Neural progenitor cell (in vitro differentiated cells): Measurements from ENCODE around the gene SKIL. TPM values are rescaled to one million over a fixed set of nuclear protein-coding genes. Genes with fewer than 3 reads are reported as not detected.

Source experiments
- DNase-seq: peaks from one replicate; pipeline ENCODE4 v3.0.0-alpha.2; 2016; ENCODE audit warnings: low spot score
- H2AFZ ChIP-seq: fragments of 200-600 bp; sonication (generic); replicated peaks from 2 replicates; pipeline ENCODE4 v1.6.1; 2016; ENCODE audit warnings: antibody characterized with exemption
- H3F3A ChIP-seq: fragments of 200-600 bp; sonication (generic); 2 replicates; pipeline ENCODE4 v1.6.1; 2016; ENCODE audit warnings: antibody characterized with exemption, low read depth
- H3K27ac ChIP-seq: fragments of 200-600 bp; sonication (generic); 2 replicates; pipeline ENCODE4 v1.5.1; 2016; ENCODE audit warnings: mild to moderate bottlenecking
- H3K27me3 ChIP-seq: fragments of 200-600 bp; sonication (generic); 2 replicates; pipeline ENCODE4 v1.6.1; 2016; ENCODE audit warnings: mild to moderate bottlenecking, moderate library complexity
- H3K36me3 ChIP-seq: fragments of 200-600 bp; sonication (generic); 2 replicates; pipeline ENCODE4 v1.5.1; 2016
- H3K4me1 ChIP-seq: fragments of 200-600 bp; sonication (generic); 2 replicates; pipeline ENCODE4 v1.6.1; 2016; ENCODE audit warnings: mixed run types
- H3K4me2 ChIP-seq: fragments of 200-600 bp; sonication (generic); 2 replicates; pipeline ENCODE4 v1.6.1; 2016
- H3K4me3 ChIP-seq: fragments of 200-600 bp; sonication (generic); 2 replicates; pipeline ENCODE4 v1.5.1; 2016
- H3K79me2 ChIP-seq: fragments of 200-600 bp; sonication (generic); 2 replicates; pipeline ENCODE4 v1.6.1; 2016; ENCODE audit warnings: low read depth
- H3K9ac ChIP-seq: fragments of 200-600 bp; sonication (generic); 2 replicates; pipeline ENCODE4 v1.6.1; 2016
- H3K9me3 ChIP-seq: fragments of 200-600 bp; sonication (generic); 2 replicates; pipeline ENCODE4 v1.5.1; 2016; ENCODE audit warnings: low read depth
- H4K20me1 ChIP-seq: fragments of 200-600 bp; sonication (generic); 2 replicates; pipeline ENCODE4 v1.6.1; 2016; ENCODE audit warnings: low read depth
- H3K27ac Mint-ChIP-seq: 3 replicates; pipeline ENCODE4 v1.8.0; 2021; ENCODE audit warnings: mixed read lengths
- H3K27me3 Mint-ChIP-seq: 2 replicates; pipeline ENCODE4 v1.8.0; 2022; ENCODE audit warnings: low read depth, mild to moderate bottlenecking, inconsistent platforms, moderate library complexity, mixed read lengths; ENCODE audit not compliant: insufficient read depth
- H3K36me3 Mint-ChIP-seq: 3 replicates; pipeline ENCODE4 v1.8.0; 2021; ENCODE audit warnings: mixed read lengths
- H3K4me1 Mint-ChIP-seq: 3 replicates; pipeline ENCODE4 v1.8.0; 2021; ENCODE audit warnings: mixed read lengths
- H3K4me3 Mint-ChIP-seq: 3 replicates; pipeline ENCODE4 v1.8.0; 2021; ENCODE audit warnings: mild to moderate bottlenecking, moderate library complexity, mixed read lengths
- H3K9me3 Mint-ChIP-seq: 3 replicates; pipeline ENCODE4 v1.8.0; 2020; ENCODE audit warnings: mixed read lengths
- EZH2 ChIP-seq: fragments of 200-600 bp; sonication (generic); IDR thresholded peaks from 2 replicates; pipeline ENCODE4 v1.6.1; 2017; ENCODE audit warnings: antibody characterized with exemption, mild to moderate bottlenecking, moderate library complexity
- EZH2phosphoT487 ChIP-seq: fragments of 200-600 bp; sonication (generic); IDR thresholded peaks from 2 replicates; pipeline ENCODE4 v1.6.1; 2017; ENCODE audit warnings: antibody characterized with exemption
- total RNA-seq: library from RNA; depleted of rRNA; stranded (reverse); fragments of >200 nt; gene quantifications from 2 replicates; pipeline ENCODE4 v1.2.3, GENCODE V29; 2015; ENCODE audit warnings: low replicate concordance
- TF ChIP-seq, protein P1 (sequence below): fragments of 200-600 bp; sonication (generic); IDR thresholded peaks from 2 replicates; pipeline ENCODE4 v1.5.1; 2017; ENCODE audit warnings: antibody characterized with exemption, mild to moderate bottlenecking

SKIL gene
- total RNA-seq, 1 donor from 2014 or later = 26.6 TPM

DNA sequence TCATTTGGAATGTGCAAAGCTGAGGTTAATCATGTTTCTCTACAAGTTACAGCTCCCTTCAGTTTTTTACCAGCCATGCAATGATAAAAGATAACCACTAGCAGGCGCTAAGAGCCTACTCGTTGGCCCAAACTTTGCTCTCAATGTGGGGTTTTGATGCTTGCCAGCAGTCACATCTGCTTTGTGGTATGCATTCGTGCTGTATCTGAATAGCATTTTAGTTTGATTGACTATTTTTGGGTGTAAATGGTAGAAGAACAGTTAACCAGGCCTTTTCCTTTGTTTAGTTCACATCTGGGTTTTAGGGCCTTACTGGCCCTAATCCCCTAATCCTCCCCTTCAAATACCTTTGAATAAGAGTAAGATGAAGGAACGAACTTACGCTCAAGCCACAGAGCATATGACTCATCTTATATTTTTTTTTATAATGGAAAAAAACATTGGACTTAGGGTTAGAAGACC is 56.7 kb downstream of the SKIL start:
- H3K27me3 ChIP-seq = peaks cover 37% of the 10 kb centered on the region
- no peak overlapping the region for H3K9ac ChIP-seq
- H3K4me1 ChIP-seq = no peaks in the 10 kb centered on the region
- H3K36me3 ChIP-seq = no peaks in the 10 kb centered on the region
- no peaks in the 10 kb centered on the region for H4K20me1 ChIP-seq
- H3K9me3 Mint-ChIP-seq = peaks cover 2% of the 10 kb centered on the region
- no peaks in the 10 kb centered on the region for H3K9me3 ChIP-seq
- no peak overlapping the region for H3K27ac Mint-ChIP-seq
- H3K4me1 Mint-ChIP-seq = peaks cover 11% of the 10 kb centered on the region
- peaks cover 3% of the 10 kb centered on the region for H3F3A ChIP-seq
- peak; percentile 79 for DNase-seq
- no peak overlapping the region for H3K4me2 ChIP-seq
- no peak overlapping the region for H3K4me3 Mint-ChIP-seq
- no peak overlapping the region for H3K27ac ChIP-seq
- H3K4me3 ChIP-seq = no peak overlapping the region
- H3K36me3 Mint-ChIP-seq = no peaks in the 10 kb centered on the region
- H3K79me2 ChIP-seq = no peaks in the 10 kb centered on the region
- no peak overlapping the region for H2AFZ ChIP-seq
- peaks cover 12% of the 10 kb centered on the region for H3K27me3 Mint-ChIP-seq
- TF ChIP-seq, protein P1, sequence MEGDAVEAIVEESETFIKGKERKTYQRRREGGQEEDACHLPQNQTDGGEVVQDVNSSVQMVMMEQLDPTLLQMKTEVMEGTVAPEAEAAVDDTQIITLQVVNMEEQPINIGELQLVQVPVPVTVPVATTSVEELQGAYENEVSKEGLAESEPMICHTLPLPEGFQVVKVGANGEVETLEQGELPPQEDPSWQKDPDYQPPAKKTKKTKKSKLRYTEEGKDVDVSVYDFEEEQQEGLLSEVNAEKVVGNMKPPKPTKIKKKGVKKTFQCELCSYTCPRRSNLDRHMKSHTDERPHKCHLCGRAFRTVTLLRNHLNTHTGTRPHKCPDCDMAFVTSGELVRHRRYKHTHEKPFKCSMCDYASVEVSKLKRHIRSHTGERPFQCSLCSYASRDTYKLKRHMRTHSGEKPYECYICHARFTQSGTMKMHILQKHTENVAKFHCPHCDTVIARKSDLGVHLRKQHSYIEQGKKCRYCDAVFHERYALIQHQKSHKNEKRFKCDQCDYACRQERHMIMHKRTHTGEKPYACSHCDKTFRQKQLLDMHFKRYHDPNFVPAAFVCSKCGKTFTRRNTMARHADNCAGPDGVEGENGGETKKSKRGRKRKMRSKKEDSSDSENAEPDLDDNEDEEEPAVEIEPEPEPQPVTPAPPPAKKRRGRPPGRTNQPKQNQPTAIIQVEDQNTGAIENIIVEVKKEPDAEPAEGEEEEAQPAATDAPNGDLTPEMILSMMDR = peak; percentile 99
- TF ChIP-seq EZH2 = no peak

- Histone ChIP-seq H3K4me3 (no peak overlapping the region), H3K9me3 (no peaks in the 10 kb centered on the region), H4K20me1 (no peaks in the 10 kb centered on the region), H3K27me3 (peaks cover 66% of the 10 kb centered on the region), H3F3A (peaks cover 18% of the 10 kb centered on the region), H3K27ac (no peak overlapping the region), H2AFZ (no peak overlapping the region), H3K79me2 (no peaks in the 10 kb centered on the region), H3K4me1 (peaks cover 12% of the 10 kb centered on the region), H3K4me2 (no peak overlapping the region), H3K36me3 (no peaks in the 10 kb centered on the region), H3K9ac (no peak overlapping the region)
- no peak for DNase-seq
- no peak for TF ChIP-seq EZH2
- no peak for TF ChIP-seq EZH2phosphoT487
- TF ChIP-seq, protein P1 = no peak
- peaks cover 26% of the 10 kb centered on the region for H3K4me1 Mint-ChIP-seq
- peaks cover 5% of the 10 kb centered on the region for H3K9me3 Mint-ChIP-seq
- H3K27ac Mint-ChIP-seq = no peak overlapping the region
- H3K4me3 Mint-ChIP-seq = peak overlapping the region; percentile 68
- H3K27me3 Mint-ChIP-seq = peaks cover 23% of the 10 kb centered on the region
- H3K36me3 Mint-ChIP-seq = no peaks in the 10 kb centered on the region
Observed at GRCh38 chr3:170417090-170417489, 59.6 kb downstream of the SKIL start.

- peak within 1 kb of the TSS; percentile 46 for H3K4me3 ChIP-seq
- H3K4me1 ChIP-seq = peaks cover 12% of the 10 kb centered on the region
- no peaks in the 10 kb centered on the region for H3K79me2 ChIP-seq
- Mint-ChIP-seq H3K27me3 (peaks cover 25% of the 10 kb centered on the region), H3K36me3 (no peaks in the 10 kb centered on the region), H3K4me3 (peak within 1 kb of the TSS; percentile 88), H3K9me3 (peaks cover 5% of the 10 kb centered on the region), H3K27ac (peak within 1 kb of the TSS; percentile 60), H3K4me1 (peaks cover 26% of the 10 kb centered on the region)
- H3K9ac ChIP-seq = no peak within 1 kb of the TSS
- H3F3A ChIP-seq = peaks cover 18% of the 10 kb centered on the region
- H3K36me3 ChIP-seq = no peaks in the 10 kb centered on the region
- peak within 1 kb of the TSS; percentile 76 for H3K4me2 ChIP-seq
- H2AFZ ChIP-seq = peak within 1 kb of the TSS; percentile 77
- no peaks in the 10 kb centered on the region for H4K20me1 ChIP-seq
- H3K27me3 ChIP-seq = peaks cover 67% of the 10 kb centered on the region
- TF ChIP-seq EZH2phosphoT487 (no peak), EZH2 (no peak)
- TF ChIP-seq, protein P1 = peak; percentile 37
- H3K9me3 ChIP-seq = no peaks in the 10 kb centered on the region
- no peak within 1 kb of the TSS for H3K27ac ChIP-seq
- DNase-seq = peak; percentile 85
Observed at GRCh38 chr3:170418422-170419398, 61.2 kb downstream of the SKIL start, which contains the start of gene CLDN11. CLDN11 (plus strand) TSS chr3:170418868; CDS start chr3:170419067, 199 bp downstream.
